ENCODE results near the gene ZNF683. TPM values are rescaled to one million over a fixed set of nuclear protein-coding genes. Genes with fewer than 3 reads are reported as not detected.

ZNF683 gene
- total and polyA plus RNA-seq, 2 of the 4 experiments (the other 2 are of a cell fraction) = not detected

DNA sequence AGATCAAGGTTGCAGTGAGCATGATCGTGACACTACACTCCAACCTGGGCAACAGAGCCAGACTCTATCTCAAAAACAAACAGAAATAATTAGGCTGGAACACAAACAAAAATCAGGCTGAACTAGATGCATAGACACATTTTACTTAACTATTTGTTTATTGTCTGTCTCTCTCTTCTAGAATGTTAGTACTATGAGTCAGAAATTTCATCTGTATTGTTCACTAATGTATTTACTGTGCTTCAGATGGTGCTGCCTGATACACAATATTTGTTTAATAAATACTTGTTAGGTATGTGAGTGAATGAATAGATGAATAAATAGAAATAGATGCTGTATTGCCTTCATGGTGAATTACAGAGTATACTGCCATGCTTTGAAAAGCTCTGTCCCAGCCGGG is 32.1 kb upstream of the ZNF683 start:
- no peak overlapping the region for H3K4ac ChIP-seq (ENCODE audit: low read depth, low read length)
- in situ Hi-C loops (cut with MboI; ENCODE audit: low sequenced_read_pairs) (no loop called here), dilution Hi-C loops (cut with HindIII; ENCODE audit: low sequenced_read_pairs, unreplicated experiment) (no loop called here), intact Hi-C loops (cut with micrococcal nuclease) (no loop called here)
- BruUV-seq (replicated peaks) = no TSS peak
- H2BK120ac ChIP-seq (ENCODE audit: low read depth, low read length) = no peak overlapping the region
- no peak for TF ChIP-seq RCOR1 (IDR thresholded peaks at IDR 0.05; ENCODE audit: insufficient replicate concordance, low read length)
- TF ChIP-seq POLR2A (IDR thresholded peaks at IDR 0.05; ENCODE audit: low read depth, low read length) = no peak
- TF ChIP-seq FOS (IDR thresholded peaks at IDR 0.05; ENCODE audit: low read depth, low read length) = no peak
- no peak for TF ChIP-seq SMC3 (IDR thresholded peaks at IDR 0.05; ENCODE audit: low read depth, low read length)
- no peak for TF ChIP-seq MAFK (IDR thresholded peaks at IDR 0.05; ENCODE audit: low read depth, low read length)
- TF ChIP-seq MXI1 (IDR thresholded peaks at IDR 0.05; ENCODE audit: borderline replicate concordance, low read depth, low read length) = no peak
- no peak for TF ChIP-seq RAD21 (IDR thresholded peaks at IDR 0.05; ENCODE audit: low read length)
- no peak overlapping the region for H2BK20ac ChIP-seq (ENCODE audit: low read depth, low read length)
- no peak overlapping the region for H3K4me2 ChIP-seq (ENCODE audit: low read depth, low read length)
- no peak overlapping the region for H3K18ac ChIP-seq (ENCODE audit: low read depth, low read length)
- H3K9me1 ChIP-seq (ENCODE audit: insufficient read depth, low read length) = no peaks in the 10 kb centered on the region
- no peak overlapping the region for H2AFZ ChIP-seq (replicated peaks; ENCODE audit: low read length, poor library complexity)
- peaks cover 9% of the 10 kb centered on the region for H3K27me3 ChIP-seq (ENCODE audit: control insufficient read depth, insufficient read depth, low read length)
- no peak overlapping the region for H2AK9ac ChIP-seq (replicated peaks; ENCODE audit: low read depth, low read length, poor library complexity)
- no peak overlapping the region for H3K9ac ChIP-seq (ENCODE audit: low read depth, low read length)
- H3K9me3 ChIP-seq (ENCODE audit: control insufficient read depth, insufficient read depth, low read length) = no peaks in the 10 kb centered on the region
- H2BK5ac ChIP-seq (ENCODE audit: low read depth, low read length, poor library complexity, severe bottlenecking) = no peak overlapping the region
- DNase-seq = peak; percentile 31
- H3K36me3 ChIP-seq (ENCODE audit: control insufficient read depth, insufficient read depth, low read length) = no peaks in the 10 kb centered on the region
- H2AK5ac ChIP-seq (ENCODE audit: low read depth, low read length) = no peak overlapping the region
- no CpG with 5 or more reads among the region's 2 CpGs for WGBS, 2 experiments (ENCODE audit: extremely low coverage in 2 of 2, insufficient read length in 1 of 2)
- ChIA-PET CTCF (interaction anchor here (3.0 kb wide), 1 partner anchor 12 kb away, joined by 20 read pairs; no protein-coding TSS in a partner anchor), POLR2A (ENCODE audit: unreplicated experiment) (no interaction called here)
- no peaks in the 10 kb centered on the region for H4K20me1 ChIP-seq (ENCODE audit: insufficient read depth, low read length)
- no peak overlapping the region for H4K8ac ChIP-seq (ENCODE audit: low read depth in 2 of 2, low read length in 2 of 2)
- H4K5ac ChIP-seq (ENCODE audit: low read depth, low read length) = no peak overlapping the region
- H2BK15ac ChIP-seq (ENCODE audit: low read depth, low read length) = no peak overlapping the region
- no peaks in the 10 kb centered on the region; the same call in 1 of the 2 replicates for H3K4me1 ChIP-seq (ENCODE audit: control insufficient read depth, insufficient read depth, low read length)
- no peak overlapping the region for H3K4me3 ChIP-seq (ENCODE audit: insufficient read depth, low read depth, low read length)
- H3K79me1 ChIP-seq (ENCODE audit: low read depth in 1 of 2, low read length in 2 of 2) = no peaks in the 10 kb centered on the region
- H3K14ac ChIP-seq (replicated peaks; ENCODE audit: low read depth, low read length) = no peak overlapping the region
- no peak overlapping the region for H4K91ac ChIP-seq (ENCODE audit: insufficient read depth, low read depth, low read length)
- no peak overlapping the region for H3K23ac ChIP-seq (ENCODE audit: low read depth, low read length)
- ATAC-seq (ENCODE audit: low read depth) = peak; percentile 22; the same call in 1 of the 2 replicates
- H3K56ac ChIP-seq (ENCODE audit: extremely low read depth, insufficient read depth, low read length) = no peak overlapping the region
- H3K27ac ChIP-seq (ENCODE audit: insufficient read depth, low read length) = no peak overlapping the region
